Neural cell (in vitro differentiated cells): ENCODE data around the gene LOXHD1.

Experiments
- CTCF ChIP-seq: fragments of 450-650 bp; IDR thresholded peaks from 2 replicates; pipeline ENCODE4 v1.5.1; 2014; ENCODE audit warnings: antibody characterized with exemption, mild to moderate bottlenecking, moderate library complexity; ENCODE audit not compliant: poor library complexity, severe bottlenecking
- RAD21 ChIP-seq: fragments of 450-650 bp; conservative IDR thresholded peaks from 2 replicates; pipeline ENCODE4 v1.6.1; 2014; ENCODE audit warnings: antibody characterized with exemption, mild to moderate bottlenecking, moderate library complexity

GRCh38 chr18:46677611-46678010 lies 20.6 kb upstream of the LOXHD1 start:
- no peak for TF ChIP-seq CTCF
- no peak for TF ChIP-seq RAD21
